GM11168 (cell line): ENCODE measurements around the gene MARK1.

Experiments
- in situ Hi-C: fragments of 300-500 bp; cut with MboI; formaldehyde crosslinking; loops from one replicate; pipeline ENCODE4 v1.12.0; 2022; ENCODE audit warnings: low sequenced_read_pairs; ENCODE audit not compliant: unreplicated experiment

The MARK1 gene

DNA sequence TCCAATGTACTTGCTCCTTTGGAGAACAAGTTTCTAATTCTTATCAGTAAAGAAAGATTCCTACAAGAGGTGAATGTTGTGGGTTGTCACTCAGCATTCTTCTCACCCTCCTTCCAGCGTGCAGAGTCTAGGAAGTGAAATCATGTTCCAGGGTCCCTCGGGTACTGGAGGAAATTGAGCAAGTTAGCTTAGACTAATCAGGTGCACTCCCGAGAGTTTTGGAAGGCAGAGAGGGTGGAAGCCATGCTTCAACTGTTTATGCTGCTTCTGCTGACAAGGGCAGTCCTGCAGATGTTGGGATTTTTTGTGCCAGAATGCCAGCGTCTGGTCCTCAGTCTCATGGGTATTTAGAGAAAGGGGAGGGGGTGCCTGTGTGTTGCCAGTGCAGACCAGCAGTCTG, 157.0 kb downstream of the MARK1 start:
- in situ Hi-C loops: loop anchor here (10.0 kb wide), 1 partner anchor 100 kb away; the partner anchor contains the start of gene MTARC1

DNA sequence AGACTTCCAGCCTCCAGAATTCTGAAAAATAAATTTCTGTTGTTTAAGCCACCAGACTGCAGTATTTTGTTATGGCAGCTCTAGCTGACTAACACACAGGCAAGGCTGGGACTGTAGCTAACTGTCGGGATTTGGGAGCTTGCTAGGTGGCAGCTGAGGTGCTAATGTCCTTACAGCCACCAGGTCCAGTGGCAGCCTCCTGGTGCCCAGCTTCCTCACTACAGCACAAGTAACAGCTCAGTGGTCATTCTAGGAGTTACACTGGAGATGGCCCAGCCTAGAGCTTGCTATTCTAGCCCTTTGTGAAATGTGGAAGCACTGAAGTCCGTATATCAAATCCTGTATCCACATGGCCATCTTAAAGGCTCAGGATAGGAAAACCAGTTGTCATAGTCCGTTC, 157.9 kb downstream of the MARK1 start:
- in situ Hi-C loops: loop anchor here (10.0 kb wide), 1 partner anchor 99 kb away; the partner anchor contains the start of gene MTARC1

DNA sequence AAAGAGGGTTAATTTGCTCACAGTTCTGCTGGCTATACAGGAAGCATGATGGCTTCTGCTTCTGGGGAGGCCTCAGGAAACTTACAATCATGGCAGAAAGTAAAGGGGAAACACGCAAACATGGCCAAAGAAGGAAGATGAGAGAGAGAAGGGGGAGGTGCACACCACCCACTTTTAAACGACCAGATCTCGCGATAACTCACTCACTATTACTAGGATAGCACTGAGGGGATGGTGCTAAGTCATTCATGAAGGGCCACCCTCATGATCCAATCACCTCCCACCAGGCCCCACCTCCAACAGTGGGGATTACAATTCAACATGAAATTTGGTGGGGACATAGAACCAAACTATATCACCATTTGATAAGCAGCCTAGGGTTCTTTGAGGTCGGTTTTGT, 159.9 kb downstream of the MARK1 start:
- in situ Hi-C loops: loop anchor here (10.0 kb wide), 1 partner anchor 97 kb away; the partner anchor contains the start of gene MTARC1

DNA sequence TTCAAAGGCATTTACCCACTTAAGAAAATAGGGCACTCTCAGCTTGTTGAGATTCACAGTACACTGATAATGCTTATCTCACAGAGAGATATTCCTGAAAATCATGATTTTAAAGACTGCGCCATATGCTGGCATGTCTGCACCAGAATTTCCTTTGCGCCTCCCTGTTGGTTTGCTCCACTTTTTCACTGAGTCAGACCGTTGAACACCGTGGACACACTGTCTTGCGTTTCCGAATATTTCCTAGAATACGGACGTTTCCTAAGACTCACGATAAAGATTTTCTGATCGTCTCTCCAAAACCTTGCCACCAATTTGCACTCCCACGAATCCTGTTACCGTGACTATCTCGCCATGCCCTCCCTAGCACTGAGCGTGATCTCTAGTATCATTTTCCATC, 161.7 kb downstream of the MARK1 start:
- in situ Hi-C loops: loop anchor here (10.0 kb wide), 1 partner anchor 95 kb away; the partner anchor contains the start of gene MTARC1

DNA sequence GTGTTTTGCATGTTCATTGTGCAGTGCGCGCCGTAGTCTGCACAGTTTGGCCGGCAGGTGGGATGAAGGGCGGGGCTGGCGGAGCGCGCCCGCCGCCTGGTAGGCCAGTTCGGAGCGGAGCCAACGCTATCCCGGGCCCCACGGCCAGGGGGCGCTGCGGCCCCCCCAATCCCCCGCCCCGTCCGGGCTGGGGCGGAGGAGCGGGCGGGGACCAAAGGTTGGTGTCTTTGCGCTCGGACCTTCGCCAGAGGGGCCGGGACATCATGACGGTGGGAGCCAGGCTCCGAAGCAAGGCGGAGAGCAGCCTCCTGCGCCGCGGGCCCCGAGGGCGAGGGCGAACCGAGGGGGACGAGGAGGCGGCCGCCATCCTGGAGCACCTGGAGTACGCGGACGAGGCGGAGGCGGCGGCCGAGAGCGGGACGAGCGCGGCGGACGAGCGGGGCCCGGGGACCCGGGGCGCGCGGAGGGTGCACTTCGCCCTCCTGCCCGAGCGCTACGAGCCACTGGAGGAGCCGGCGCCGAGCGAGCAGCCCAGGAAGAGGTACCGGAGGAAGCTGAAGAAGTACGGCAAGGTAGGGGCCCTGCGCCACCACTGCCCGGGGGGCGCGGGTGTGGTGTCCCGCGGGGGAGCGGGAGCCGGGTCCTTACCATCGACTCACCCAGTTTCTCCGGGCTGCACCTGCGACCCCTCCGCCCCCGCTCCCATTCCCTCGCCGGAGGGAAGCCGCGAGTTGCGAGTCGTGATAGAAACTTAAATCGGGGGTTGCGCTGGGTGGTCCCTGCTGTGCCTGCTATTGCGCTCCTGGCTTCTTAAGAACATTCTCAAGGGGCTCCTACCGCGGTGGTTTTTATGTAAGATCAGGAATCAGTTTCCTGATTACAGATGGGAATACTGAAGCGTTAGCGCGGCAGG, 162.5 kb downstream of the MARK1 start, which contains the start of gene C1orf115:
TSS of gene C1orf115 (plus strand) at position 224 of the 913 bp plus-strand sequence. CDS start at position 264, 40 bp downstream.
- in situ Hi-C loops: no loop called here

DNA sequence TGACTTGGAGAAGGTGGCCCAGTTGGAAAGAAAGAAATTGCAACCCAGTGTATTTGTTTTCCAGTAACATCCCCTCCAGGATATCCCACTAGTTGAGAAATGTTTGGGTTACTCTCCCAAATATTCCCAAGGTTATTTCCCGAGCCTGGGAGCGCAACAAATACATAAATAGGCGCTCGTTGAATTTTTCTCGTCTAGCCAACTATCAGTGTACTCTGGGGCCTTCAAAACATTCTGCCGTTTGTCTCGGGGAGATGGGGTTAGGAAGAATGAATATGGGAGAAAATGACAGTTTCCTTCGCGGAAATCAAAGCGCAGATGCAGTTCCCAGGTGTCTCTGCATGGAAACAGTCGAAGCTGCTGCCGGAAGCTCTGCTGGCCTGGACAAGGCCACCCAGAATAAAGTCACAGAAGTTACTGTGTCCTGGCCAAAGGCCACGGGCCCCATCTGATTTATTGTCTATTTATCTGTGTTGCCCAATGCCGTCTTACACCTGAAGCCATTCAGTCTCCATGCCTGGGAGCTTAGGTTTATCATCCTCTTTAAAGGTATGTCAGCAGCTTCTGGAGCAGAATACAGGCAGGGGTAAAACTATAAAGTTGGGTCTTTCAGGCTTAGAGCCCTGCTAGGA, 163.2 kb downstream of the MARK1 start:
- in situ Hi-C loops: no loop called here

DNA sequence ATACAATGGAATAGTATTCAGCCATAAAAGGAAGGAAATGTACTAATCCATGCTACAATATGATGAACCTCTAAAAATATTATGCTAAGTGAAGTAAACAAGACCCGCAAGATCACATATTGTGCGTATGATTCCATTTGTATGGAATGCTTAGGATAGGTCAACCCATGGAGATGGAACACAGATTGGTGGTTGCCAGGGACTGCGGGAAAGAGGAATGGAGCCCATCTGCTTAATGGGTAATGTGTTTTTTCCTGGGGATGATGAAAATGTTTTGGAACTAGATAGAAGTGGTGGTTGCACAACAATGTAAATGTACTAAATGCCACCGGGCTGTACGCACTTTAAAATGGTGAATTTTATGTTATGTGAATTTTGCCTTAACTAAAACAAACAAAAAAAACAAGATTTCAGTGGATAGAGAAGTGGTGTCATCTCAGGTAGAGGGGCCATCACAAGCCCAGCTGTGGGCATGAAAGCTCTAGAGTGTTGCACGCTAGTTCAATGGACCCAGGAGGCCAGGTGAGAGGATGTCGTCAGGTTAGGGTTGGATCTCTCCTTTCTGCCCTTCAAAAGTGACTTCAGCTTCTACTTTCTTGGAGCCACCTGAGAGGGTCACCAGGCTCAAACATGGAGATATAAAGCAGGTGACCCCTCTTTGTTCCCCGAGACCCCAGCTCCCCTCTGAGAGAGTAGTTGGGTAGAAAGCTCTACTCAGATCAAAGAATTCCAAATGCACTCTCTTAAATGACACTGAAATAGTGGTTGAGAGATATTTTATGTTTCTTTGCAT, 164.7 kb downstream of the MARK1 start:
- in situ Hi-C loops: no loop called here

DNA sequence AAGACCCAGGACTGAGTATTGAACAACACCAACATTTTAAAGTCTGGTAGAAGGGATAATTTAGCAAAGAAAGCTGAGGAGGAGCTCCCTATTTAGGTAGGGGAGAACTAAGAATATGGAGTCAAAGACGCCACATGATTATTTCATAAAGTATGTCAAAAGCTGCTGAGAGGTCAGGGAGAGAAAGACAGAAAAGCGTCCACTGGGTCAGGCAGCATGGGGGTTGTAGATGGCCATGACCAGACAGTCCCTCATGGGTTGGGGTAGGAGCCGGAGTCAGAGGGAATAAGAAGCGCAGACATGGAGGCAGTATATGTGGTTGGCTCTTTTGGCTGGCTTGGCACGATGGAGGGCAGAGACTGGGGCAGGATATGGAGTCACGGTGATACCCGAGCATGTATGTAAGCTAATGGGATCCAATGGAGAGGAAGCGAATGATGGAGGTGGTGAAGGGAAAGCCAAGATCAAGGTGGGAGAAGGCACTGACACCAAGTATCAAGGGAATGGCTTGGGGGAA, 167.0 kb downstream of the MARK1 start:
- in situ Hi-C loops: no loop called here

DNA sequence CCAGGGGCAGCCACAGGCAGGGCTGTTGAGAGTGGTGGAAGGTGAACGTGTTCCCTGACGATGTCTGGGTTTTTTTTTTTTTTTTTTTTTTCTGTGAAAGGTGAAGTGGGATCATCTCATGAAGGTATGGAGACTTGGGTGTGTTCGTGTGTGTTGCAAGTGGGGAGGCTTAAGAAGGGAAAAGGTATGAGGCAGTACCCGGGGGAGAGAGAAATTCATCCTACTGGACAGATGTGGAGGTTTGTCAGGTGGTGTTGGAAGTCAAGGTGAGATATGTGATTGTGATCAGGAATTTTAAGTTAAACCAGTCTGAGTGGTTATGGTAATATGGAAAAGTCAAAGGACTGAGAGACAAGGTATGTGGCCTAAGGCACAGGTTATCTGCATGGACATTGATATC, 167.5 kb downstream of the MARK1 start:
- in situ Hi-C loops: no loop called here

DNA sequence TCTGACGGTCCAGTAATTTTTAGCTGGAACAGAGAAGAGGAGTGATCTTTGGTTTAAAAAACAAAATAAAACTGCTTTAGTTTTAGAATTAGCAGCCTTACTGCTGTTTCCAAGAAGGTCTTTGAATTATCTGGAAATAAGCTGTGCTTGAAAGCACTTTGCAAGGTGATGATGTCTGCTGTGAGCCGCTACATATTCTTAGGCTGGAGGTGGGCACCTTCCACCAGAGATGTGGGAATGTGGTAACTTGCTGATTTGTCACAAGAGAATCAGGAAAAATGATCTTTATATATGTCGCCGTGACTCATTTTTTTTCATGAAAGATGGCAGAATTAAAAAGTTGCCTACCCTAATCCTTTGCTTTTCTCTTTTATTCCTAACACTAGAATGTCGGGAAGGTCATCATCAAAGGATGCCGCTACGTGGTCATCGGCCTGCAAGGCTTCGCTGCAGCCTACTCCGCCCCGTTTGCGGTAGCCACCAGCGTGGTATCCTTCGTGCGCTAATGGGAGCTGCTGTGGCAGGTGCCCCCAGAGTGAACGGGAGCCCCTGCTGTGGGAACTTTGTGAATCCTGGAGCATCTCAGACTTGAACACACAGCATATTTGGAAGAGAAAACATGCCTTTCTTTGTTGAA, 168.4 kb downstream of the MARK1 start:
- in situ Hi-C loops: no loop called here

DNA sequence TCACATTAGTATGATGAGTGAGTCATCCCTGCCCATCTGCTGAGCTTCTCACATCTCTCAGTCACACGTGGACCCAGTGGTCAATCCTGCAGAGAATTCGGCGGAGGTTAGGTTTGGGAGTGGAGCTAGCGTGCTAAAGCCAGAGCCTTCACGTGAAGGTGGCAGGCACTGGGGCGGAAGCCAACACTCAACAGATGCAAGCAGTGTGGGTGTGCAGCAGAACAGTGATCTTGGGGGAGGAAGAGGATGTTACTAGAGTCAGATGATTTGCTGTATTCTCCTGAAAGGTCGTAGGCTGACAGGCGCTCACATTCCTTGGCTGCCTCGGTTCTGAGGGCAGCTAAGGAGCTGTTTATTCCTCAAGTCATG, 168.9 kb downstream of the MARK1 start:
- in situ Hi-C loops: no loop called here

DNA sequence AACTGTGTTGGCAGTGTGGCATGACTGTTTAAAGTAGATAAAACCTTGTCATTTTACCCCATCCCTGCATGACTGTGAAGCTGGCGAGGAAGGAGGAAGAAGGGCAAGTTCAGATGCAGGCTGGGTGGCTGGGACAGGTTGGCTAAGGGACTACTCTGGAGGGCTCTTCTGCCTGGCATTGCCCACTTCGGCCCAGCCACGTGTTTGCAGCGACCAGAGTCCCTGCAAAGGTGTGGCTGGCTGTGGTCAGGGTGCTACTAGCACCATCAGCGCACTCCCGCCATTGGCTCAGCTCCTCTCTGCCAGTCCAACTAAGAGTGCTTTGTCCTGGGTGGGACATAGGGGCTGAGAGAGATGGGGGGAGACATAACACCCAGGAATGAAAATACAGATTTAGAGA, 169.4 kb downstream of the MARK1 start:
- in situ Hi-C loops: no loop called here

DNA sequence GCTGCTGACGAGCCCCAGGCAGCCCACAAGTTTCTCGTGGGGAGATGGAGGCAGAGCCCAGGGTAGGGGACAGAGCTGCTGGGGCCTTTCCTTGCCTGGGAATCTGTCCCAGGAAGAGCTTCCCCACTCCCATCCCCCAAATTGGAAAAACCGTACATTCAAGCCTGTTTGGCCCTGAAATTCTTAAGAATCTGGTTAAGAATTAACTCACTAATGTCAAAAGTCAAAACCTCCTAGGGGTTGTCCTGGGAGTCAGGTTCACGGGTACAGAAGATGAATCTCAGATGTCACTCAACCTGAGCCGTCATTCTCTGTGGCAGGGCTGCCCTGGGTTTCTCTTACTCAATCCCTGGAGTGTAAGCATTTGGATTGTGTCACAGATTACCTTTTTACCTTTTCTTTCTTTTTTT, 170.7 kb downstream of the MARK1 start:
- in situ Hi-C loops: no loop called here

DNA sequence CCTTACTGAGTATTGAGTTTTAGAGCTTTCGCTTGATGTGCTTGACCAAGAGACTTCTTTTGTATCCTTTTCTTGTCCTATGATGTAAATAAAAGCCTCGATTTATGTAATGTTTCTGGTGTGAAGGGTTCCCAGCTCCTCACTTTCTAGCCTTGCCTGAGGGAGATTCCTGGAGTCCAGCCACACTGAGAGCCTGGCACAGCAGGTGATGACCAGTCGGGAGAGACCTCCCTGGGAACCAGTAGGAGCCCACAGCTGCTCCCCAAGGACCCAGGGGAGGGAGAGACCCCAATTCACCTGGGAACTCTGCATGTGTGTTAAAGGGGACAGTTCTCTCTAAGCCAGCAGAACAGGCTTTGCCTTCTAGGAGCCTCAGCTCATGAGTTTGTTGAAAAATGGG, 171.1 kb downstream of the MARK1 start:
- in situ Hi-C loops: no loop called here

DNA sequence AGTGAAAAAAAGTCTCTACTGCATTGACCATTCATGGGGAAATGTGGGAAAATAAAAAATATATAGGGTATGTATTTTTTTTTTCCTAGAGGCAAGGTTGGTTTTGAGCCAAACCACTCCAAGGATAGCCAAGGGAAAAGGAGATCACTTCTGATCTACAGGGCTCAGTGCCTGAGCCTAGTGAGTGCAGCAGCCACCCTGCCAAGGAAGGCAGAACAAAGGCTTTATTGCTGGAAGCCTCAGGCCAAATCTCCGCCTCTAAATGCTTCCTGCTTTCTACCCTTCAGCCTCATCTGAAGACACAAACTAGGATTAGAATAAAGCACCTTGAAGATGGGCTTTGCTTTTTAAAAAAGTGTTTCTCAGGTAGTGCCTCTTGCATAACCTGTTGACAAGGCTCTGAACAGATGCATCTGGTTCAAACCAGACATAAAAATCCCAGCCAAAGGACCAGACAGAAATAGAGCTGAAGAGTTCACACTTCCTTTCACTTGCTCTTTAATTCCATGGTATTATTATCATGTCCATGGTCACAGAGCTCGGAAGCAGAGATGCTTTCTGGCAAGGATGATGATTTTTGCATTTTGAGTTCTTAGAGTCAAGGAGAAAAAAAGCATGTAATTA, 172.7 kb downstream of the MARK1 start:
- in situ Hi-C loops: no loop called here

DNA sequence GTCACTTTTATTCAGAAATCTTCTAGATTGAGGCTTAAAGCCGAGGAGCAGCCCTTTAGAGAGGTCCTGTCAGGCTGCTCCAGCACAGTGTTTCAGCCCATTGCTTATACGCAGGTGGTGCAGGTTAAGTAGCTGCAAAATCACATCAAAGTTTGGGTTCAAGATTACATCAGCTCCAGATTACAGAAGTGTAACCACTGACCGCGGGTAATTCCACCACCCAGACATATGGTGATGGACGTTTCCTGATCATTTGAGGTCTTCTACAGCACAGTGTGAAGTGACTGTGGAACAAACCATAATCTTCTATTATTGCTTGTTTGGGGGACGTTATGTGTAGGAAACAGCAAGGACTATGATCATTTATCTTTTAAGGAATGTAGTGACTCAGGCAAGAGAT, 174.0 kb downstream of the MARK1 start:
- in situ Hi-C loops: no loop called here

DNA sequence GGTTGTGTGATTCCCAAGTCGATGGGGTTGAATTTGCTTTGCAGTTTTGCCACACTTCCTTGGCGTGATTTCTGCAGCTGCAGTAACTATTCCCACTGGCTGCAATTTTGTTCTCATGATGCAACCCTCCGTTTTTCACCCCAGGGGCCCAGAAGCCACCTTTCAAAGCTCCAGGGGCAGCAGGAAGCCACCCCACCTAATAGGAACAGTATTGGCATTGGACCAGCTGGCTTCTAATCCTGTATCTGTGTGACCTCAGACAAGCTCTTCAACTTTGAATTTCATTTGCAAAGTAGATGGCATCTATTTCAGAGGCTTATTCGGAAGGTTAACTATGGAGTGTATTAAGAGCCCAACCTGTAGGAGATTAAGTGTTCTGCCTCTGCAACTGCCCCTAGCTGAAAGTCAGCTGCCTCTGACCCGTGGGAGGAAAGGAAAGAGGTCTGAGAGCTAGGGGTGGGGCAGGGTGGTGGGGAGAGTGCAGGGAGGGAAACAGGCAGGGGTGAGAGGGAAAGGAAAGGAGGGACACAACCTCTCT, 174.9 kb downstream of the MARK1 start:
- in situ Hi-C loops: no loop called here

DNA sequence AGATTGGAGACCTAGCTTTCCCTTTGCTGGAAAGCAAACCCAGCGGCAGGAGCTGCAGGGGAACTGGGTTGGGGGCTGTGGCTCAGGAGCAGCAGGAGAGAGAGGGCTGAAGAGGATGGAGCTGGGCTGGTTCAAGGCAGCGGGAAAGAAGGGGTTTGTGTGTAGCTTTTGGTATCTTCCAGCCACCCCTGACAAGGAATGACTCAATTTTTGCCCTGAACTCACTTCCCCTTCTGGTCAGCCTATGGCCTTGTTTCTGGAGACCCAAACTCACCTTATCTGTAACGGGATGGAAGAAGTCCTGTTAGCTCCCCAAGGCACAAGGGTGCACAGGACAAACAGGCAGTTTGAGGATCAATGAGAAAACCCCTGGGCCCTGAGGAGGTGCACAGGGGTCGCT, 175.4 kb downstream of the MARK1 start:
- in situ Hi-C loops: no loop called here

DNA sequence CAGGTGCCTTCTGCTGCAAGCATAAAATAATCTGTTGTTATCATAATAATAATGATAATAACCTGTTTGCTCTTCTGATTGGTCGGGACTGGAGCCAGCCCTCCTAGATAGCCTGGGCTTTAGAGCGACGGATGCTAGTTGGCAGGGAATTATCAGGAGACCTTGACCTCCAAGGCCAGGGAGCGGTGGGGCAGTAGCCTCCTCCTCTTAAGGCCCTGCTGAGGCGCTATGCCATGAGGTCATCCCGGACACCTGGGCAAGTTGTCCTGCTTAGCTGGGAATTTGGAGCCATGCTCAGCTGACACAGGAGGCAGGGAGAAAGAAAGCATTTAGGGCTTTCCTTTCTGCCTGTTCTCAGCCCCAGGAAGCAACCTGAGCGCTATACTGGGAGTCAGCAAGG, 177.8 kb downstream of the MARK1 start:
- in situ Hi-C loops: no loop called here
